ENCODE data around the gene RANGRF. TPM values are rescaled to one million over a fixed set of nuclear protein-coding genes. Genes with fewer than 3 reads are reported as not detected.
A peak's percentile ranks its signal among the peaks of the same experiment; 100 is the strongest.

RANGRF gene
- total RNA-seq, 1 donor from 2014 or later, result 36.5 TPM

DNA sequence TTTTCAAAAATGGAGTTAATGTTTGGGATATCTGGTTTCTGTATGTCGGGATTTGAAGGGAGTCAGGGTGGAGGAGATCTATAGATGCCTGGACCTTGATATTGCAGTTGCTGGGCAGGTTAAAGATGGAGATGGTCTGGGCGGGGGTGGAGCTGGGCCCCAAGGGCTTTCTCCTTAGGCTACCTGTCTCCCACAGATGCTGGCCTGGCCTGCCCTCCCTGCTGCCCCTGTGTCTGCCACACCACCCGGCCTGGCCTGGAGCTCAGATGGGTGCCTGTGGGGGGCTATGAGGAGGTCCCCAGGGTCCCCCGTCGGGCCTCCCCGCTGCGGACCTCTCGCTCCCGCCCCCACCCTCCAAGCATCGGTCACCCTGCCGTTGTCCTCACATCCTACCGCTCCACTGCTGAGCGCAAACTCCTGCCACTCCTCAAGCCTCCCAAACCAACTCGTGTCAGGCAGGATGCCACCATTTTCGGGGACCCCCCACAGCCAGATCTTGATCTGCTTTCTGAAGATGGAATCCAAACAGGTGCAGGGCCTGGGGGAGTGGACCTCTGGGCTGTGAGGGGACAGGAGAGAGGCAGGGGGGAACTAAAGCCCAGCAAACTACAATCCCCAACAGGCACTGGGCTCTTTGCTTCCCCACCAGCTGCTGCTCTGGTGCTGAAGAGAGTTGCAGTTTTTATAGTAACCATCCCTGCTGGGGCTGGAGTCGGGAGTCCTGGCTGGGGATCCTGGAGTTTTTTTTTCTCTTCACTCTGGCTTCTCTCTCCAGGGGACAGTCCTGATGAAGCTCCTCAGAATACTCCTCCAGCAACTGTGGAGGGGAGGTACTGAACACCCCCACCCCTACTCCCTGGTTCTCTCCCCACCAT lies 24.5 kb downstream of the RANGRF start:
- TF ChIP-seq, protein P1, sequence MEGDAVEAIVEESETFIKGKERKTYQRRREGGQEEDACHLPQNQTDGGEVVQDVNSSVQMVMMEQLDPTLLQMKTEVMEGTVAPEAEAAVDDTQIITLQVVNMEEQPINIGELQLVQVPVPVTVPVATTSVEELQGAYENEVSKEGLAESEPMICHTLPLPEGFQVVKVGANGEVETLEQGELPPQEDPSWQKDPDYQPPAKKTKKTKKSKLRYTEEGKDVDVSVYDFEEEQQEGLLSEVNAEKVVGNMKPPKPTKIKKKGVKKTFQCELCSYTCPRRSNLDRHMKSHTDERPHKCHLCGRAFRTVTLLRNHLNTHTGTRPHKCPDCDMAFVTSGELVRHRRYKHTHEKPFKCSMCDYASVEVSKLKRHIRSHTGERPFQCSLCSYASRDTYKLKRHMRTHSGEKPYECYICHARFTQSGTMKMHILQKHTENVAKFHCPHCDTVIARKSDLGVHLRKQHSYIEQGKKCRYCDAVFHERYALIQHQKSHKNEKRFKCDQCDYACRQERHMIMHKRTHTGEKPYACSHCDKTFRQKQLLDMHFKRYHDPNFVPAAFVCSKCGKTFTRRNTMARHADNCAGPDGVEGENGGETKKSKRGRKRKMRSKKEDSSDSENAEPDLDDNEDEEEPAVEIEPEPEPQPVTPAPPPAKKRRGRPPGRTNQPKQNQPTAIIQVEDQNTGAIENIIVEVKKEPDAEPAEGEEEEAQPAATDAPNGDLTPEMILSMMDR (conservative IDR thresholded peaks at IDR 0.05; ENCODE audit: low read depth, low read length), result no peak
- H3K4me3 ChIP-seq (ENCODE audit: low read depth, low read length), result no peak overlapping the region
- DNase-seq (ENCODE audit: low read depth), result no peak

DNA sequence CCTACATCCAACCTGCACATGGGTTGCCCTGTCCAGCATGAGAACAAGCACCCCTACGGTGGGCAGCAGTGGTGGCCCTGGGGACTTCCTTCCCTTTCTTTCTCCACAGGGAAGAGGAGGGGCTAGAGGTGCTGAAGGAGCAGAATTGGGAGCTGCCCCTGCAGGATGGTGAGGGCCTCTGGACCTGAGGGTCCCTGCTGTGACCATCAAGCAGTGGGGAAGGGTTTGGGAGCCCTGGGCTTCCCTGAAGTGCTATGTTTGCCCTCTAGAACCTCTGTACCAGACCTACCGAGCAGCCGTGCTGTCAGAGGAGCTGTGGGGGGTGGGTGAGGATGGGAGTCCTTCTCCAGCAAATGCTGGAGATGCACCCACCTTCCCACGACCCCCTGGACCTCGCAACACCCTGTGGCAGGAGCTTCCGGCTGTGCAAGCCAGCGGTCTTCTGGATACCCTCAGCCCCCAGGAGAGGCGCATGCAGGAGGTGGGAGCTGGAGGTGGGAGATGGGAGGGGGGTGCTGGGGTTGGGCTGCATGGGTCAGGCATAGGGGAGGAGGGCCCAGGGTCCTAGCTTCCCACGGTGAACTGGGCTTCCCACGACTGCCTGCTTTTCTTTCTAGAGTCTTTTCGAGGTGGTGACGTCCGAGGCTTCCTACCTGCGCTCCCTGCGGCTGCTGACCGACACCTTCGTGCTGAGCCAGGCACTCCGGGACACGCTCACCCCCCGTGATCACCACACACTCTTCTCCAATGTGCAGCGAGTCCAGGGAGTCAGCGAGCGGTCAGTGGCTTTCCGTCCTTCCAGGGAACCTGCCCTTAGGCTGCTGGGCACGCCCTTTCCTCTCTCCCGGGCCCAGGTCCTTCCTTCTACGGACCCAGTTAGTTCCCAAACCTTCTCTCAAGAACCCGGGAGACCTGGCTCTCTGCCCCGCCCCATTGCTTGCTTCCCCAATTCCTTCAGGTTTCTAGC lies 26.6 kb downstream of the RANGRF start:
- H3K4me3 ChIP-seq (ENCODE audit: low read depth, low read length), result peak overlapping the region; percentile 24
- TF ChIP-seq, protein P1 (conservative IDR thresholded peaks at IDR 0.05; ENCODE audit: low read depth, low read length), result no peak
- no peak for DNase-seq (ENCODE audit: low read depth)

DNA sequence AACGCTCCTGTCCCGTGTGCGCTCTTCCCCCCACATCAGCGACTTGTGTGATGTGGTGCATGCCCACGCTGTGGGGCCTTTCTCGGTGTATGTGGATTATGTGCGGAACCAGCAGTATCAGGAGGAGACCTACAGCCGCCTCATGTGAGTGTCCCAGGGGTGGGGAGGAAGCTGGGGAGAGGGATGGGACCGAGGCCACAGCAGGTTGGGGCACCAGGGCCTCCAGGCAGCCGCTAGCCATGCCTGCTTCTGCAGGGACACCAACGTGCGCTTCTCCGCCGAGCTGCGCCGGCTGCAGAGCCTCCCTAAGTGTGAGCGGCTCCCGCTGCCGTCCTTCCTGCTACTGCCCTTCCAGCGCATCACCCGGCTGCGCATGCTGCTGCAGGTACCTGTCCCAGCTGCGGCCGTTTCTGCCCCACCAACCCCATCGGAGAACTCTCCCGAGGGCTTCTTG lies 27.3 kb downstream of the RANGRF start:
- no peak overlapping the region for H3K4me3 ChIP-seq (ENCODE audit: low read depth, low read length)
- TF ChIP-seq, protein P1 (conservative IDR thresholded peaks at IDR 0.05; ENCODE audit: low read depth, low read length), result no peak

DNA sequence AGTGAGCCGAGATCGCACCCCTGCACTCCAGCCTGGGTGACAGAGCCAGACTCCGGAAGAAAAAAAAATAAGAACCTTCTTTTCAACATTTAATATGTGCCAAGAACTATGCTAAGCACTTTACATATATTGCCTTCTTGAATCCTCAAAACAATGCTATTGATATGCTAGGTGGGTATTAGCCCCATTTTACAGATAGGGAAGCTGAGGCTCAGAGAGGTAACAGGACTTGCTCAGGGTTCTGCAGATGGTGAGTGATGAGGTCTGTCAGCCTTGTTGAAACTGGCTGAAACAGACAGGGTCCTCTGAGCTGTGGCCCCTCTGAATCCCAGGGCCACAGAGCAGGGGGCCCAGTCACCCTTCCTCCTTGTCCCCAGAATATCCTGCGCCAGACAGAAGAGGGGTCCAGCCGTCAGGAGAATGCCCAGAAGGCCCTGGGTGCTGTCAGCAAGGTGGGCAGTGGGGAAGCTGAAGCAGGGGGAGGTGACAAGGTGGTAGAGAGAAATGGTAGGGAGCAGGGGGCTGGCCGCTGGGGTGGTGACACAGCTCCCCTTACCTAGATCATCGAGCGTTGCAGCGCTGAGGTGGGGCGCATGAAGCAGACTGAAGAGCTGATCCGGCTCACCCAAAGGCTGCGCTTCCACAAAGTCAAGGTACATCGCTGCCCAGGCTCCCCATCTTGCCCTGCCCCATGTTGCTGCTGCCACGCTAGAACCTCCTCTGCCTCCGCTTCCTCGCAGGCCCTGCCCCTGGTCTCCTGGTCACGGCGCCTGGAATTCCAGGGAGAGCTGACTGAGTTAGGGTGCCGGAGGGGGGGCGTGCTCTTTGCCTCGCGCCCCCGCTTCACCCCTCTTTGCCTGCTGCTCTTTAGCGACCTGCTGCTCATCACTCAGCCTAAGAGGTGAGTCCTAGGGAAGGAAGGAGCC lies 29.8 kb downstream of the RANGRF start:
- TF ChIP-seq, protein P1 (conservative IDR thresholded peaks at IDR 0.05; ENCODE audit: low read depth, low read length), result no peak
- H3K4me3 ChIP-seq (ENCODE audit: low read depth, low read length), result no peak overlapping the region
- no peak for DNase-seq (ENCODE audit: low read depth)

More for the DNA sequence above, 27.3 kb downstream of the RANGRF start:
- DNase-seq (ENCODE audit: low read depth), result no peak

DNA sequence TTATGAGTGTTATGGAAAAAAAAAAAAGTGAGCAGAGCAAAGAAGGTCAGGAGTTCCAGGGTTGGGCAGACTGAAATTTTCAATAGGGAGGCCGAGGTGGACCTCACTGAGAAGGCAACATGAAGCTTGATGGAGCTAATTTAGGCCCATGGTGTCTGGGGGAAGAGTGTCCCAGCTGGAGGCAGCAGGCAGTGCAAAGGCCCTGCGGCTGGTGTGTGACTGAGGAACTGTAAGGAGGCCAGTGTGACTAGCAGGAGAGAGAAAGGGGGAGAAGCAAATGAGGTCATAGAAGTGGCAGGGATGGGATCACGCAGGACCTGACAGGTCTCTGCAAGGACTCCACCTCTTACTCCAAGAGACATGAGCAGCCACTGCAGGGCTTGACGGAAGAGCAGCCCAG lies 31.8 kb downstream of the RANGRF start:
- DNase-seq (ENCODE audit: low read depth), result no peak
- no peak overlapping the region for H3K4me3 ChIP-seq (ENCODE audit: low read depth, low read length)
- TF ChIP-seq, protein P1 (conservative IDR thresholded peaks at IDR 0.05; ENCODE audit: low read depth, low read length), result no peak

DNA sequence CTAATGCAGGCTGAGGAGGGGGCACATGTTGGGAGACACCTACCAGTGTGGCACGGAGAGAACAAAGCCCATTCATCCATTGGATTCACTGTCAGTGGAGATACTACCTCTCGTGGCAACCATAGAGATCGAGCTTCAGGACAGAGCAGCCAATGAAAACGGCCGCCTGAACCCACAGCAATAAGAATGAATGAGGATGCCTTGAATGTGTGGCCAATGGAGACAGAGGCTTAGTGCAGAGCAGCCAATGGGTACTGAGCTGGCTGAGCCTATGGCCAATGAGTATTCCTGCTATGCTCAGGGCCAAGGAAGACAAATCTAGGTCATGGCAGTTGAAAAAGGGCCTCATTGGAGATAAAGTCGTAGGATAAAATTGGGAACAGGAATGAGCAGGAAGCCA lies 32.5 kb downstream of the RANGRF start:
- no peak overlapping the region for H3K4me3 ChIP-seq (ENCODE audit: low read depth, low read length)
- TF ChIP-seq, protein P1 (conservative IDR thresholded peaks at IDR 0.05; ENCODE audit: low read depth, low read length), result no peak
- DNase-seq (ENCODE audit: low read depth), result no peak

All from epithelial cell of proximal tubule (primary cell).